Measurements from ENCODE around the gene GRB2. TPM values are rescaled to one million over a fixed set of nuclear protein-coding genes. Genes with fewer than 3 reads are reported as not detected.
A peak's percentile ranks its signal among the peaks of the same experiment; 100 is the strongest.

Gene GRB2
- total RNA-seq, 1 donor from 2014 or later, result 181 TPM

GRCh38 chr17:75317671-75318070, 87.8 kb downstream of the GRB2 start:
- Histone ChIP-seq H3K9me3 (no peaks in the 10 kb centered on the region), H3K4me3 (no peak overlapping the region), H3K4me1 (peaks cover 20% of the 10 kb centered on the region), H3K27me3 (ENCODE audit: low read depth) (no peaks in the 10 kb centered on the region), H3K36me3 (peaks cover 50% of the 10 kb centered on the region), H3K27ac (peak overlapping the region; percentile 46)
- no peak for DNase-seq
- intact Hi-C loops (cut with DNase I), result no loop called here
- no peak for ATAC-seq
- TF ChIP-seq CTCF (IDR thresholded peaks at IDR 0.05), result no peak

GRCh38 chr17:75316253-75316652, 89.2 kb downstream of the GRB2 start:
- ATAC-seq, result peak in 1 of 2 donors; percentile 4
- no peaks in the 10 kb centered on the region for H3K9me3 ChIP-seq
- no peak for DNase-seq

GRCh38 chr17:75315541-75316243, 89.8 kb downstream of the GRB2 start:
- TF ChIP-seq CTCF (IDR thresholded peaks at IDR 0.05), result no peak
- Histone ChIP-seq H3K27ac (peak overlapping the region; percentile 31), H3K4me3 (no peak overlapping the region), H3K36me3 (peaks cover 33% of the 10 kb centered on the region), H3K9me3 (no peaks in the 10 kb centered on the region), H3K27me3 (ENCODE audit: low read depth) (no peaks in the 10 kb centered on the region), H3K4me1 (peaks cover 24% of the 10 kb centered on the region)
- DNase-seq, result no peak
- ATAC-seq, result peak; percentile 30 to 42
- intact Hi-C loops (cut with DNase I), result no loop called here

More at GRCh38 chr17:75316253-75316652, 89.2 kb downstream of the GRB2 start:
- peaks cover 39% of the 10 kb centered on the region for H3K36me3 ChIP-seq
- no peak overlapping the region for H3K4me3 ChIP-seq
- no peaks in the 10 kb centered on the region for H3K27me3 ChIP-seq (ENCODE audit: low read depth)
- intact Hi-C loops (cut with DNase I), result no loop called here
- peak overlapping the region; percentile 31 for H3K27ac ChIP-seq
- H3K4me1 ChIP-seq, result peaks cover 24% of the 10 kb centered on the region
- no peak for TF ChIP-seq CTCF (IDR thresholded peaks at IDR 0.05)

GRCh38 chr17:75313941-75314551, 91.4 kb downstream of the GRB2 start:
- DNase-seq (peak; percentile 63), ATAC-seq (peak; percentile 64 to 72)
- no peak for TF ChIP-seq CTCF (IDR thresholded peaks at IDR 0.05)
- Histone ChIP-seq H3K36me3 (peaks cover 16% of the 10 kb centered on the region), H3K27me3 (ENCODE audit: low read depth) (no peaks in the 10 kb centered on the region), H3K9me3 (no peaks in the 10 kb centered on the region), H3K27ac (peak overlapping the region; percentile 79), H3K4me3 (no peak overlapping the region), H3K4me1 (peaks cover 28% of the 10 kb centered on the region)
- intact Hi-C loops (cut with DNase I), result no loop called here

- peak; percentile 74 for DNase-seq
- peak; percentile 57 to 68 for ATAC-seq
- TF ChIP-seq CTCF (IDR thresholded peaks at IDR 0.05), result no peak
These were observed 96.5 kb downstream of the GRB2 start for GRCh38 chr17:75308732-75309629.

More at GRCh38 chr17:75308732-75309629, 96.5 kb downstream of the GRB2 start:
- H3K9me3 ChIP-seq, result no peaks in the 10 kb centered on the region
- peaks cover 22% of the 10 kb centered on the region for H3K4me1 ChIP-seq
- H3K4me3 ChIP-seq, result no peak overlapping the region
- H3K27me3 ChIP-seq (ENCODE audit: low read depth), result no peaks in the 10 kb centered on the region
- intact Hi-C loops (cut with DNase I), result no loop called here
- H3K27ac ChIP-seq, result peak overlapping the region; percentile 77
- no peaks in the 10 kb centered on the region for H3K36me3 ChIP-seq
